ENCODE data around the gene RAPGEF2. TPM values are rescaled to one million over a fixed set of nuclear protein-coding genes. Genes with fewer than 3 reads are reported as not detected.

The RAPGEF2 gene
- total and polyA plus RNA-seq, 2 of the 8 experiments (the other 6 are each of a cell fraction or from before 2014, with no cell fraction given) = 24.4 to 48.6 TPM

- no peak overlapping the region for H3K9ac ChIP-seq (replicated peaks in 1 of 4; ENCODE audit: extremely low read depth in 1 of 4, low read depth in 3 of 4, low read length in 3 of 4)
- FAIRE-seq = no peak
- H4K8ac ChIP-seq (ENCODE audit: extremely low read depth, insufficient read depth, low read length) = no peak overlapping the region
- H2BK15ac ChIP-seq (ENCODE audit: low read length) = no peak overlapping the region
- no peak for DNase-seq (ENCODE audit: low read depth in 1 of 2, low spot score in 2 of 2)
- H2AFZ ChIP-seq (ENCODE audit: low read length) = no peak overlapping the region
- peaks cover 0 to 94% of the 10 kb centered on the region in 2 experiments; a peak in 2 of 4 replicates for H3K79me2 ChIP-seq (ENCODE audit: control insufficient read depth in 1 of 2, insufficient read depth in 2 of 2, low read length in 2 of 2)
- no peaks in the 10 kb centered on the region for H3K36me3 ChIP-seq (ENCODE audit: control insufficient read depth in 2 of 4, insufficient read depth in 4 of 4, low read length in 3 of 4)
- no peak overlapping the region for H3K14ac ChIP-seq (ENCODE audit: insufficient read length)
- no peak overlapping the region for H3K4ac ChIP-seq (replicated peaks; ENCODE audit: insufficient read length, low read depth, low read length)
- ChIA-PET POLR2A (ENCODE audit: partially characterized antibody) (interaction anchor here (1.4 kb wide), 1 partner anchor 60 kb away, joined by 3 read pairs; the partner anchor contains the start of gene RAPGEF2), CTCF (ENCODE audit: partially characterized antibody) (interaction anchor here (0.6 to 0.9 kb wide), 2 partner anchors 13 to 216 kb away, joined by 3 read pairs; no protein-coding TSS in a partner anchor)
- WGBS, 2 experiments (ENCODE audit: extremely low coverage in 1 of 2, insufficient coverage in 1 of 2, insufficient read length in 1 of 2, insufficient replicate concordance in 2 of 2, low coverage in 1 of 2, low lambda C conversion rate in 2 of 2, missing lambda C conversion rate in 1 of 2) = 100% methylated on average over 1 of the region's 1 CpG; no CpG with 5 or more reads in 1 of the 2 experiments
- no peaks in the 10 kb centered on the region for H3K27me3 ChIP-seq (replicated peaks in 1 of 4; ENCODE audit: control insufficient read depth in 3 of 4, extremely low read depth in 1 of 4, insufficient read depth in 3 of 4, low read length in 3 of 4)
- H2BK120ac ChIP-seq (replicated peaks; ENCODE audit: low read depth, low read length) = no peak overlapping the region
- H3K27ac ChIP-seq (ENCODE audit: low read depth, low read length) = no peak overlapping the region
- no peaks in the 10 kb centered on the region for H3K23me2 ChIP-seq (ENCODE audit: low read depth, low read length)
- peaks cover 2 to 3% of the 10 kb centered on the region in 2 experiments for H4K20me1 ChIP-seq (replicated peaks in 1 of 2; ENCODE audit: control insufficient read depth in 1 of 2, insufficient read depth in 2 of 2, low read length in 2 of 2)
- no peaks in the 10 kb centered on the region for H3K9me3 ChIP-seq (ENCODE audit: insufficient read depth in 2 of 2, low read depth in 1 of 2, low read length in 1 of 2)
- H2BK5ac ChIP-seq (ENCODE audit: low read depth, low read length) = no peak overlapping the region
- TF ChIP-seq TAF1 (IDR thresholded peaks at IDR 0.05; ENCODE audit: low read depth, low read length) = no peak
- TF ChIP-seq SIX5 (IDR thresholded peaks at IDR 0.05; ENCODE audit: low read depth, low read length) = no peak
- no peak for TF ChIP-seq JUND (IDR thresholded peaks at IDR 0.05; ENCODE audit: low read length)
- no peak for TF ChIP-seq RFX5 (IDR thresholded peaks at IDR 0.05; ENCODE audit: borderline replicate concordance, low read depth, low read length)
- no peak for TF ChIP-seq KDM1A (IDR thresholded peaks at IDR 0.05; ENCODE audit: borderline replicate concordance, low read length)
- TF ChIP-seq SIN3A (conservative IDR thresholded peaks at IDR 0.05 in 1 of 2, IDR thresholded peaks at IDR 0.05 in 1 of 2; ENCODE audit: low read depth in 1 of 2, low read length in 2 of 2) = no peak
- no peak for TF ChIP-seq HDAC6 (IDR thresholded peaks at IDR 0.05; ENCODE audit: low read depth, low read length)
- no peak overlapping the region for H4K5ac ChIP-seq (ENCODE audit: insufficient read length, low read depth, low read length)
- H3K79me1 ChIP-seq (ENCODE audit: low read depth, low read length) = no peaks in the 10 kb centered on the region; the same call in 1 of the 2 replicates
- H2BK12ac ChIP-seq (ENCODE audit: low read depth, low read length) = no peak overlapping the region
- no peak overlapping the region for H3K4me3 ChIP-seq (ENCODE audit: extremely low read depth in 1 of 4, insufficient read depth in 2 of 4, low read depth in 3 of 4, low read length in 4 of 4)
- H3K4me2 ChIP-seq (ENCODE audit: insufficient read depth in 1 of 2, low read depth in 2 of 2, low read length in 2 of 2) = no peak overlapping the region
- H2AK5ac ChIP-seq (ENCODE audit: low read depth, low read length) = no peak overlapping the region
- no peak overlapping the region for H3K18ac ChIP-seq (ENCODE audit: extremely low read depth, low read length)
- no peak overlapping the region for H3K23ac ChIP-seq (ENCODE audit: insufficient read length)
- no peak overlapping the region for H3K56ac ChIP-seq (replicated peaks; ENCODE audit: insufficient read length, low read depth, low read length)
- H4K91ac ChIP-seq (replicated peaks; ENCODE audit: insufficient read length, low read length) = no peak overlapping the region
- H2BK20ac ChIP-seq (ENCODE audit: low read length) = no peak overlapping the region
- H3K4me1 ChIP-seq (replicated peaks in 1 of 4; ENCODE audit: control insufficient read depth in 3 of 4, insufficient read depth in 4 of 4, low read length in 3 of 4) = peaks cover 0 to 7% (median 0%) of the 10 kb centered on the region in 4 experiments; a peak in 1 of 7 replicates
Observed at GRCh38 chr4:159162576-159162975, 59.7 kb downstream of the RAPGEF2 start.

All from H1 (cell line).